Body of pancreas (tissue), 4 donors: ENCODE results near the gene PELO.

Experiments
- POLR2A ChIP-seq, 3 donors: fragments of 450-650 bp; IDR thresholded peaks; one replicate each; pipeline ENCODE4 v1.6.1; 2016; ENCODE audit warnings: antibody characterized with exemption in 3 of 3, mild to moderate bottlenecking in 2 of 3
- TF ChIP-seq, protein P1 (sequence below), 7 experiments: fragments of 450-650 bp in 4 of 7; fragments of 200-600 bp in 3 of 7; sonication (generic) in 3 of 7; IDR thresholded peaks; one replicate each; pipeline ENCODE4 v1.5.1; 2016 to 2019; ENCODE audit warnings: antibody characterized with exemption in 7 of 7

DNA sequence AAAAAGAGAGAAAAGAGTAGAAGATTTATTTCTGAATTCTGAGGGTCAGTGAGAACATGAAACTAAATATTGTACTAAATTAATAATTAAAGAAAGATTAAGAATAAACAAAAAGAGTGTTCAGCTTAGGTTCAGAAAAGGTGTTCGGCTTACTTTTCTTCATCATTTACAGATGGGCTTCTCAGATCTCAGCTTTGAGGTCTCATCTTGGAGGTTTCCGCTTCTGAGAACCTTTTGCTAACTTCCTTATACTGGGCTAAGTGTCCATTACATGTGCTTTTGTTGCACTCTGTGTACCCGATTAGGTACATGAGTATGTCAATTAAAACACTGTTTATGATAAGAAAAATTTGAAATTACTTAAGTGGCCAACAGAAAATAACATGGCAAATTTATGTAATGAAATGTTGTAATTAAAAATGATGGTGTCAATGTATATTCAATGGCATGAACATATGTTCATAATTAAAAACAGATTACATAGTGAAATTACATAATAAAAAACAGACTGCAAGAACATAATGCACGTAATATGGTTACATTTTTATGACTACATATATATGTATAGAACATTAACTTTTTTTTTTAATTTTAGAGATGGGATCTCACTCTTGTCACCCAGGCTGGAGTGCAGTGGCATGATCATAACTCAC, 17.3 kb upstream of the PELO start:
- TF ChIP-seq POLR2A (IDR thresholded peaks at IDR 0.05) = no peak
- TF ChIP-seq, protein P1, sequence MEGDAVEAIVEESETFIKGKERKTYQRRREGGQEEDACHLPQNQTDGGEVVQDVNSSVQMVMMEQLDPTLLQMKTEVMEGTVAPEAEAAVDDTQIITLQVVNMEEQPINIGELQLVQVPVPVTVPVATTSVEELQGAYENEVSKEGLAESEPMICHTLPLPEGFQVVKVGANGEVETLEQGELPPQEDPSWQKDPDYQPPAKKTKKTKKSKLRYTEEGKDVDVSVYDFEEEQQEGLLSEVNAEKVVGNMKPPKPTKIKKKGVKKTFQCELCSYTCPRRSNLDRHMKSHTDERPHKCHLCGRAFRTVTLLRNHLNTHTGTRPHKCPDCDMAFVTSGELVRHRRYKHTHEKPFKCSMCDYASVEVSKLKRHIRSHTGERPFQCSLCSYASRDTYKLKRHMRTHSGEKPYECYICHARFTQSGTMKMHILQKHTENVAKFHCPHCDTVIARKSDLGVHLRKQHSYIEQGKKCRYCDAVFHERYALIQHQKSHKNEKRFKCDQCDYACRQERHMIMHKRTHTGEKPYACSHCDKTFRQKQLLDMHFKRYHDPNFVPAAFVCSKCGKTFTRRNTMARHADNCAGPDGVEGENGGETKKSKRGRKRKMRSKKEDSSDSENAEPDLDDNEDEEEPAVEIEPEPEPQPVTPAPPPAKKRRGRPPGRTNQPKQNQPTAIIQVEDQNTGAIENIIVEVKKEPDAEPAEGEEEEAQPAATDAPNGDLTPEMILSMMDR (IDR thresholded peaks at IDR 0.05) = no peak
